ENCODE data around the gene ARHGAP18.

ARHGAP18 gene

DNA sequence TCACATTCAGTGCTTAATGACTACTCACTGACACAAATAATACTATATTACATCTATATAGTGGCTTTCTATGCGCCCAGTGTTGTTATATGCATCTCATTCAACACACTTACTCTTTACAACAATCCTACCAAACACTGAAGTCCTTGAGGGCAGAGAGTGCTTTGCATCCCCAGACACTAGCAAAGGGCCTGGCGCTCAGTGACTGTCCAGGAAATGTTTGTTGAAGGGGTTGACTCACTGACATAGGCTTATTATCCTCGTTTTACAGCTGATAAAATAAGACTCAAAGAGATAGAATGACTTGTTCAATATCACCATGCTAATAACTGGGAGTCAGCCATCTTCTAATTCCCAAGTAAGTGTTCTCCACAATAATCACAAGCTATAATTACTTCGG, 163.3 kb downstream of the ARHGAP18 start:
- DNase-seq = no peak
- intact Hi-C loops (cut with DNase I) = no loop called here

DNA sequence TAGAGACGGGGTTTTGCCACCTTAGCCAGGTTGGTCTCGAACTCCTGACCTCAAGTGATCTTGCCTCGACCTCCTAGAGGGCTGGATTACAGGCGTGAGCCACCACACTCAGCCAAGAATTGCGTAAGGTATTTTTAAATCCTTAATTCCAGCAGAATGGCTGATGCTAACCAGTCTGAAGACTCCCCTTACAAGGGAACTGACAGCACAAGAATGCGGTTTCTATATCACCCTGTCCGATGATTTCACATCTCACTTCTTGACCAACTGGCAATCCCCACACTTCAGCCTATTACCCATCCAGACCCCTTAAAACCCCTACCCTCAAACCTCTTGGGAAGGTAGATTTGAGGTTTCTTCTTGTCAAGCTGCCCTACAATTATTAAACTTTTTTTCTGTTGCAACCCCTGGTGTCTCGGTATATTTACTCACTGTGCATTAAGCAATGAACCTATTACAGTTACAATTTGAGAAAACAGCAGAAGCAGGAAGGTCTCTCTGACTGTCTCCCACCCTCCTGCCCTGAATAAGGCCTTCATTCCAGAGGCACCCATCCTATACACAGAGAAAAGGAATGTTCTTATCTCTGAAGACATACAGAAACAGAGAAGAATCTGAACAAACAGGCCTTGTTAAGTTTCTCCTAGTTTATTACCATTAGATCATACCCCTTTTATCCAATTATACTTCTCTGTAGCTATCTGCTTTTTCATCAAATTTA, 164.9 kb downstream of the ARHGAP18 start:
- no peak for DNase-seq
- intact Hi-C loops (cut with DNase I) = no loop called here

DNA sequence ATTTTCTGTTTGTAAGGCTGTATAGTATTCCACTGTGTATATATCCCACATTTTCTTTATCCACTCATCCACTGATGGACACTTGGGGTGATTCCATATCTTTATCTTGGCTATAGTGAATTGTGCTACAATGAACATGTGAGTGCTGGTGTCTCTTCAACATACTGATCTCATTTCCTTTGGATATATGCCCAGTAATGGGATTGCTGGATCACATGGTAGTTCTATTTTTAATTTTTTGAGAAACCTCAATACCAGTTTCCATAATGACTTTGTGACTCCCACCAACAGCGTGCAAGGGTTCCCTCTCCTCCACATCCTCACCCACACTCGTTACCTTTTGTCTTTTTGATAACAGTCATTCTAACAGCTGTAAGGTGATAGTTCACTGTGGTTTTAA, 166.0 kb downstream of the ARHGAP18 start:
- no peak for DNase-seq
- intact Hi-C loops (cut with DNase I) = no loop called here

DNA sequence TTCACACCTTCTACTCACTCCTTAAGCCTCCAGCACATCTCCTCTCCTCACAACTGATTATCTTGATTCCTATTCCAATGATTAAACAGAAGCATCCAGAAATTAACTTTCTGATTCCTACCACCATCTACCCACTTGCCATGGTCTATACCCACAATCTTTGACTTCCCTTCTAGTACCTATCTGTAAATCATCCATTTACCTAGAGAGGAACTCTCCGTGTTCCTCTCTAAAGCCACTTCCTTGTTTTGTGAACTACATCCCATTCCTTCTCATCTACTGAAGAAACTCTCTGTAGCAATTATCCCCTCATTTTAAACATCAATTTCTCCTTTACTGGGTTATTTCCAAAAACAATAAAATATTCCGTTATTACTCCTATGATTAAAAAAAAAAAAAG, 167.3 kb downstream of the ARHGAP18 start:
- intact Hi-C loops (cut with DNase I) = no loop called here
- no peak for DNase-seq

DNA sequence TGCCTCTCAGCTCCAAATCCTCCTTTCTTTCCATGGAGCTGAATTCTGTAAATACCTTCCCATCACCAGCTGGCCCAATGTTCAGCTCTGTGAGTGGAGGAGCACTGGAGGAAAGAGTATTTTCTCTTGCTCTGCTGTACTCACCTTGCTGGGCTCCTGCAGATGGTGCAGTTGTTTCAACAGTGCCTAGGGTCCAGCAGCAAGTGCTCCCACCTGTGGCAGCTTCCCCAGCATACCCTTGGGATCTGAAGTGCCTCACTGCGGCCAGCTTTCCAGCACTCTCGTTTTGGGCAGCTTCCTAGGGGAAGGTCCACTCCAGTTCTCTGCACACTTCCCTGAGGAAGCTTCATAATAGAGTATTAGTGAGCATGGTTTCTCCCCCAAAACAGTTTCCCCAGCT, 170.9 kb downstream of the ARHGAP18 start:
- DNase-seq = no peak
- intact Hi-C loops (cut with DNase I) = no loop called here

DNA sequence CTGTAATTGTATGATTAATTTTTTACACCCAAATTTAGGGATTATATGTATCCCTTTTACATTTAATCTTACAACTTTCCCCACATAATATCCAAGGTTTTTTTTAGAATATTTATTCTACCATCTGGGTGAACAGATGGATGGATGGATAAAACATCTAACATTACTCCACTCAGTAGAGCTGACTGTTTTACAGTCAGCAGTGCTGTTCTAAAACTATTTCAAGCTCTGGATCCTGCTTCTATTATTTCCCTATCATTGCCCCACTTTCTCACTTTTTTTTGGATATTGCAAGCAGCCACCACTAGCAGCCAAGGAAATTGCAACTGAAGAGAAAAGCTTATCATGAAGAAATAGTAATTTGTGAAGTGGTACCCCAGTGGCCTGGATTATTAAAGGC, 173.7 kb downstream of the ARHGAP18 start:
- no peak for DNase-seq
- intact Hi-C loops (cut with DNase I) = no loop called here

DNA sequence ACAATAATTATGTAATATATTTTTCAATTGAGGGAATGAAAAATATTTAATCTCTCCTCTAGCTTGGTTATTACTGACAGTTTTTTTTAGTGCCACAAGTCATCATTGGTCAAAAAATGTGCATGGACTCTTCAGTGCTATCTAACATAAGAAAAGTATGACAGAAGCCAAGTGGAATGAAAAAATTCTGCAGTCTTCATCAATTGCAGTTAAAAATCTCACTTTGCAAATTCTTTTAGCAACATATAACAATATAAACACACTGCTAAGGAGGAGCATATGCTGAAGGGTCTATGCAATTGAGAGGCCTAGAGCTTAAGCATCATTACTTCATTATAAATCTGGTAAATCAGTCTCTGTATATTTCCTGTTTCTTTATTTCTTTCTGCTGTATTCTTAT, 175.1 kb downstream of the ARHGAP18 start:
- intact Hi-C loops (cut with DNase I) = no loop called here
- no peak for DNase-seq

All from posterior cingulate gyrus (tissue), 11 donors.